Measurements from ENCODE around the gene CANT1. TPM values are rescaled to one million over a fixed set of nuclear protein-coding genes. Genes with fewer than 3 reads are reported as not detected.

CANT1 gene
- total RNA-seq, 1 experiment from 2014 or later = 97.1 TPM

DNA sequence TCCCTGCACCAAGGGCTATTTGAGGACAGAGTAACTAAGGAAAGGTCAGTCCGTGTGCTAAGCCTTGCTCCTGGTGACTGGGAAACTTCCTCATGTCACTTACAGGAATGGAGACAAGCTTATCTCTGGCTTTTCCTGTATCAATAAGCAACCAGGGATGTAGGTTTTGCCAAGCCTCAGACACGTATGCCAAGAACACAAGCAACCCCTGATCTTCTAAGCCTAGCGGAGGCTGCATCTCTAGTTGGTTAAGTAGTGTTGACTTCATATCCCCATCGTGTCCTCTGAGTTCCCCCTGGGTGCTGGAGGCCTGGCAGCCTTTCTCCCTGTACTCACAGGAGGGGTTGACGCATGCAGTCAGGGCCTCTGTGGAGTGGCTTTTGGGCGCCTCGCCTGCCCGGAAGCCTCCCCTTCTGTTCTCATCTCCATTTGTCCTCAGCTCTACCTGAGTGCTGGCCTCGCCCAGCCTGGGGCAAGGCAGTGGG lies 13.0 kb upstream of the CANT1 start:
- Histone ChIP-seq H4K20me1 (ENCODE audit: insufficient read depth) (no peaks in the 10 kb centered on the region), H3K36me3 (ENCODE audit: control insufficient read depth in 1 of 2, insufficient read depth in 2 of 2, low read length in 2 of 2) (no peaks in the 10 kb centered on the region), H3K27ac (ENCODE audit: low read depth, low read length) (no peak overlapping the region), H3K9me2 (ENCODE audit: insufficient read depth) (no peaks in the 10 kb centered on the region), H3K27me3 (ENCODE audit: insufficient read depth, low read length) (no peaks in the 10 kb centered on the region), H3K79me2 (ENCODE audit: insufficient read depth, low read length) (no peaks in the 10 kb centered on the region), H3K4me1 (ENCODE audit: control insufficient read depth in 1 of 2, insufficient read depth in 2 of 2, low read length in 2 of 2) (peaks cover 29 to 44% of the 10 kb centered on the region in 2 experiments), H3K9me3 (ENCODE audit: control insufficient read depth in 1 of 2, insufficient read depth in 1 of 2, low read depth in 1 of 2, low read length in 2 of 2) (no peaks in the 10 kb centered on the region), H2AFZ (ENCODE audit: low read depth, low read length, poor library complexity, severe bottlenecking) (no peak overlapping the region), H3K4me3 (replicated peaks in 1 of 2; ENCODE audit: low read depth in 1 of 2, low read length in 2 of 2) (no peak overlapping the region), H3K4me2 (ENCODE audit: low read length) (no peak overlapping the region), H3K9ac (ENCODE audit: low read length) (no peak overlapping the region)
- TF ChIP-seq, protein P1, sequence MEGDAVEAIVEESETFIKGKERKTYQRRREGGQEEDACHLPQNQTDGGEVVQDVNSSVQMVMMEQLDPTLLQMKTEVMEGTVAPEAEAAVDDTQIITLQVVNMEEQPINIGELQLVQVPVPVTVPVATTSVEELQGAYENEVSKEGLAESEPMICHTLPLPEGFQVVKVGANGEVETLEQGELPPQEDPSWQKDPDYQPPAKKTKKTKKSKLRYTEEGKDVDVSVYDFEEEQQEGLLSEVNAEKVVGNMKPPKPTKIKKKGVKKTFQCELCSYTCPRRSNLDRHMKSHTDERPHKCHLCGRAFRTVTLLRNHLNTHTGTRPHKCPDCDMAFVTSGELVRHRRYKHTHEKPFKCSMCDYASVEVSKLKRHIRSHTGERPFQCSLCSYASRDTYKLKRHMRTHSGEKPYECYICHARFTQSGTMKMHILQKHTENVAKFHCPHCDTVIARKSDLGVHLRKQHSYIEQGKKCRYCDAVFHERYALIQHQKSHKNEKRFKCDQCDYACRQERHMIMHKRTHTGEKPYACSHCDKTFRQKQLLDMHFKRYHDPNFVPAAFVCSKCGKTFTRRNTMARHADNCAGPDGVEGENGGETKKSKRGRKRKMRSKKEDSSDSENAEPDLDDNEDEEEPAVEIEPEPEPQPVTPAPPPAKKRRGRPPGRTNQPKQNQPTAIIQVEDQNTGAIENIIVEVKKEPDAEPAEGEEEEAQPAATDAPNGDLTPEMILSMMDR (IDR thresholded peaks at IDR 0.05 in 2 of 3, conservative IDR thresholded peaks at IDR 0.05 in 1 of 3; ENCODE audit: borderline replicate concordance in 1 of 3, insufficient read depth in 1 of 3, low read depth in 2 of 3, low read length in 2 of 3) = no peak
- TF ChIP-seq, protein P2, sequence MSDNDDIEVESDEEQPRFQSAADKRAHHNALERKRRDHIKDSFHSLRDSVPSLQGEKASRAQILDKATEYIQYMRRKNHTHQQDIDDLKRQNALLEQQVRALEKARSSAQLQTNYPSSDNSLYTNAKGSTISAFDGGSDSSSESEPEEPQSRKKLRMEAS (IDR thresholded peaks at IDR 0.05) = no peak
- TF ChIP-seq, protein P3, sequence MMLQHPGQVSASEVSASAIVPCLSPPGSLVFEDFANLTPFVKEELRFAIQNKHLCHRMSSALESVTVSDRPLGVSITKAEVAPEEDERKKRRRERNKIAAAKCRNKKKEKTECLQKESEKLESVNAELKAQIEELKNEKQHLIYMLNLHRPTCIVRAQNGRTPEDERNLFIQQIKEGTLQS (IDR thresholded peaks at IDR 0.05) = no peak
- no peak for TF ChIP-seq CEBPB (IDR thresholded peaks at IDR 0.05; ENCODE audit: low read depth)
- no peak for TF ChIP-seq POLR2AphosphoS5 (IDR thresholded peaks at IDR 0.05; ENCODE audit: low read depth, low read length)
- TF ChIP-seq, protein P4, sequence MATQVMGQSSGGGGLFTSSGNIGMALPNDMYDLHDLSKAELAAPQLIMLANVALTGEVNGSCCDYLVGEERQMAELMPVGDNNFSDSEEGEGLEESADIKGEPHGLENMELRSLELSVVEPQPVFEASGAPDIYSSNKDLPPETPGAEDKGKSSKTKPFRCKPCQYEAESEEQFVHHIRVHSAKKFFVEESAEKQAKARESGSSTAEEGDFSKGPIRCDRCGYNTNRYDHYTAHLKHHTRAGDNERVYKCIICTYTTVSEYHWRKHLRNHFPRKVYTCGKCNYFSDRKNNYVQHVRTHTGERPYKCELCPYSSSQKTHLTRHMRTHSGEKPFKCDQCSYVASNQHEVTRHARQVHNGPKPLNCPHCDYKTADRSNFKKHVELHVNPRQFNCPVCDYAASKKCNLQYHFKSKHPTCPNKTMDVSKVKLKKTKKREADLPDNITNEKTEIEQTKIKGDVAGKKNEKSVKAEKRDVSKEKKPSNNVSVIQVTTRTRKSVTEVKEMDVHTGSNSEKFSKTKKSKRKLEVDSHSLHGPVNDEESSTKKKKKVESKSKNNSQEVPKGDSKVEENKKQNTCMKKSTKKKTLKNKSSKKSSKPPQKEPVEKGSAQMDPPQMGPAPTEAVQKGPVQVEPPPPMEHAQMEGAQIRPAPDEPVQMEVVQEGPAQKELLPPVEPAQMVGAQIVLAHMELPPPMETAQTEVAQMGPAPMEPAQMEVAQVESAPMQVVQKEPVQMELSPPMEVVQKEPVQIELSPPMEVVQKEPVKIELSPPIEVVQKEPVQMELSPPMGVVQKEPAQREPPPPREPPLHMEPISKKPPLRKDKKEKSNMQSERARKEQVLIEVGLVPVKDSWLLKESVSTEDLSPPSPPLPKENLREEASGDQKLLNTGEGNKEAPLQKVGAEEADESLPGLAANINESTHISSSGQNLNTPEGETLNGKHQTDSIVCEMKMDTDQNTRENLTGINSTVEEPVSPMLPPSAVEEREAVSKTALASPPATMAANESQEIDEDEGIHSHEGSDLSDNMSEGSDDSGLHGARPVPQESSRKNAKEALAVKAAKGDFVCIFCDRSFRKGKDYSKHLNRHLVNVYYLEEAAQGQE (IDR thresholded peaks at IDR 0.05; ENCODE audit: low read depth) = no peak
- no peak for TF ChIP-seq EZH2phosphoT487 (IDR thresholded peaks at IDR 0.05; ENCODE audit: borderline replicate concordance)
- TF ChIP-seq ELF1 (IDR thresholded peaks at IDR 0.05; ENCODE audit: borderline replicate concordance, low read depth) = no peak
- no peak for TF ChIP-seq RAD21 (IDR thresholded peaks at IDR 0.05; ENCODE audit: low read depth)
- no peak for TF ChIP-seq POLR2A (IDR thresholded peaks at IDR 0.05; ENCODE audit: borderline replicate concordance, extremely low read depth, insufficient read depth, insufficient read length)
- no peak for TF ChIP-seq YY1 (IDR thresholded peaks at IDR 0.05; ENCODE audit: extremely low read depth, insufficient replicate concordance, low read depth, low read length)
- no peak for TF ChIP-seq ZFX (IDR thresholded peaks at IDR 0.05)
- no peak for TF ChIP-seq FOSL1 (IDR thresholded peaks at IDR 0.05; ENCODE audit: low read depth)
- TF ChIP-seq EZH2 (IDR thresholded peaks at IDR 0.05) = no peak
- no peak for TF ChIP-seq ZNF274 (IDR thresholded peaks at IDR 0.05; ENCODE audit: low read depth, low read length)
- no peak for TF ChIP-seq TCF7L2 (IDR thresholded peaks at IDR 0.05; ENCODE audit: borderline replicate concordance, extremely low read depth, insufficient read depth, insufficient read length)
- TF ChIP-seq EGR1 (IDR thresholded peaks at IDR 0.05; ENCODE audit: low read depth) = no peak
- no peak for TF ChIP-seq CBX3 (IDR thresholded peaks at IDR 0.05; ENCODE audit: low read depth)
- no peak for TF ChIP-seq SP1 (IDR thresholded peaks at IDR 0.05; ENCODE audit: low read depth)
- TF ChIP-seq, protein P5, sequence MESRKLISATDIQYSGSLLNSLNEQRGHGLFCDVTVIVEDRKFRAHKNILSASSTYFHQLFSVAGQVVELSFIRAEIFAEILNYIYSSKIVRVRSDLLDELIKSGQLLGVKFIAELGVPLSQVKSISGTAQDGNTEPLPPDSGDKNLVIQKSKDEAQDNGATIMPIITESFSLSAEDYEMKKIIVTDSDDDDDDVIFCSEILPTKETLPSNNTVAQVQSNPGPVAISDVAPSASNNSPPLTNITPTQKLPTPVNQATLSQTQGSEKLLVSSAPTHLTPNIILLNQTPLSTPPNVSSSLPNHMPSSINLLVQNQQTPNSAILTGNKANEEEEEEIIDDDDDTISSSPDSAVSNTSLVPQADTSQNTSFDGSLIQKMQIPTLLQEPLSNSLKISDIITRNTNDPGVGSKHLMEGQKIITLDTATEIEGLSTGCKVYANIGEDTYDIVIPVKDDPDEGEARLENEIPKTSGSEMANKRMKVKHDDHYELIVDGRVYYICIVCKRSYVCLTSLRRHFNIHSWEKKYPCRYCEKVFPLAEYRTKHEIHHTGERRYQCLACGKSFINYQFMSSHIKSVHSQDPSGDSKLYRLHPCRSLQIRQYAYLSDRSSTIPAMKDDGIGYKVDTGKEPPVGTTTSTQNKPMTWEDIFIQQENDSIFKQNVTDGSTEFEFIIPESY (IDR thresholded peaks at IDR 0.05; ENCODE audit: extremely low read depth, insufficient replicate concordance, low read length) = no peak
- ATAC-seq = no peak
- intact Hi-C loops (cut with micrococcal nuclease) = no loop called here
- no peak for DNase-seq (ENCODE audit: low read depth, low spot score)
- ChIA-PET CTCF (interaction anchor here (0.9 to 3.8 kb wide), 4 partner anchors 13 to 369 kb away, joined by 3 to 23 read pairs (median 10); partner anchors contain the start of gene CANT1), RAD21 (ENCODE audit: low non-redundant PET in 1 of 2, low total read pairs in 2 of 2, uncharacterized antibody in 2 of 2, unreplicated experiment in 2 of 2) (no interaction called here), POLR2A (no interaction called here)
- BruUV-seq (replicated peaks) = no TSS peak

Measured in HCT116 (cell line).